Thoracic aorta (tissue), 2 donors: ENCODE data around the gene RPP38. TPM values are rescaled to one million over a fixed set of nuclear protein-coding genes. Genes with fewer than 3 reads are reported as not detected.

Source experiments
- ATAC-seq: fragments of 150-250 bp; one replicate; pipeline ENCODE4 v1.8.0; 2017; ENCODE audit warnings: low read depth; ENCODE audit not compliant: insufficient number of reproducible peaks, low FRiP score
- DNase-seq: peaks from one replicate; pipeline ENCODE4 v3.0.0-alpha.2; 2020; ENCODE audit warnings: low spot score
- H3K27ac ChIP-seq, 2 donors: fragments of 200-600 bp; sonication (generic); 1 replicate in 1 of 2; 2 replicates in 1 of 2; pipeline ENCODE4 v1.5.1; 2016; ENCODE audit warnings: mild to moderate bottlenecking in 2 of 2, moderate library complexity in 2 of 2
- H3K27me3 ChIP-seq: fragments of 200-600 bp; sonication (generic); replicated peaks from 2 replicates; pipeline ENCODE4 v1.6.0; 2016; ENCODE audit warnings: mild to moderate bottlenecking; ENCODE audit not compliant: insufficient read depth
- H3K36me3 ChIP-seq: fragments of 200-600 bp; sonication (generic); one replicate; pipeline ENCODE4 v1.5.1; 2016
- H3K4me1 ChIP-seq, 2 donors: fragments of 200-600 bp; sonication (generic); 1 replicate in 1 of 2; 2 replicates in 1 of 2; pipeline versions ENCODE4 v1.5.1 to v1.6.0; 2016; ENCODE audit warnings: low read depth in 2 of 2, mild to moderate bottlenecking in 1 of 2; ENCODE audit not compliant: control insufficient read depth in 1 of 2
- H3K4me3 ChIP-seq: fragments of 200-600 bp; sonication (generic); 2 replicates; pipeline ENCODE4 v1.5.1; 2016; ENCODE audit warnings: mild to moderate bottlenecking
- H3K9me3 ChIP-seq: fragments of 200-600 bp; sonication (generic); 2 replicates; pipeline ENCODE4 v1.5.1; 2016
- CTCF ChIP-seq: fragments of 200-600 bp; sonication (generic); IDR thresholded peaks from one replicate; pipeline ENCODE4 v1.5.1; 2019; ENCODE audit warnings: antibody characterized with exemption
- total RNA-seq, 2 donors: library from RNA; depleted of rRNA; stranded (reverse); fragments of >200 nt; gene quantifications; one replicate each; pipeline versions ENCODE4 v1.1.0 to v1.2.3, GENCODE V29; 2016

The RPP38 gene
- total RNA-seq, 2 donors from 2014 or later, result 7.3 to 13.1 TPM

- H3K27ac ChIP-seq, result no peak overlapping the region
- no peaks in the 10 kb centered on the region for H3K27me3 ChIP-seq
- no peak overlapping the region for H3K4me3 ChIP-seq
- H3K9me3 ChIP-seq, result no peaks in the 10 kb centered on the region
- ATAC-seq, result no peak
- no peaks in the 10 kb centered on the region for H3K4me1 ChIP-seq
- H3K36me3 ChIP-seq, result peaks cover 6% of the 10 kb centered on the region
- no peak for DNase-seq
- TF ChIP-seq CTCF, result no peak
Measured at GRCh38 chr10:15124908-15125307, 27.8 kb downstream of the RPP38 start.

- H3K36me3 ChIP-seq, result peaks cover 36% of the 10 kb centered on the region
Measured at GRCh38 chr10:15131330-15131729, 34.2 kb downstream of the RPP38 start.

GRCh38 chr10:15136129-15137035 is 39.2 kb downstream of the RPP38 start:
- no peak for TF ChIP-seq CTCF
- H3K4me1 ChIP-seq, result peaks cover 0 to 6% of the 10 kb centered on the region in 2 donors
- no peaks in the 10 kb centered on the region for H3K27me3 ChIP-seq
- H3K36me3 ChIP-seq, result peaks cover 30% of the 10 kb centered on the region
- no peak overlapping the region for H3K4me3 ChIP-seq
- no peaks in the 10 kb centered on the region for H3K9me3 ChIP-seq
- H3K27ac ChIP-seq, result no peak overlapping the region
- no peak for DNase-seq
- ATAC-seq, result no peak

More at GRCh38 chr10:15131330-15131729, 34.2 kb downstream of the RPP38 start:
- Histone ChIP-seq H3K4me3 (no peak overlapping the region), H3K9me3 (no peaks in the 10 kb centered on the region), H3K4me1 (no peaks in the 10 kb centered on the region), H3K27me3 (no peaks in the 10 kb centered on the region), H3K27ac (no peak overlapping the region)
- no peak for ATAC-seq
- no peak for DNase-seq
- no peak for TF ChIP-seq CTCF

GRCh38 chr10:15137036-15137359 is 39.8 kb downstream of the RPP38 start:
- Histone ChIP-seq H3K4me1 (peaks cover 0 to 12% of the 10 kb centered on the region in 2 donors), H3K27me3 (no peaks in the 10 kb centered on the region), H3K9me3 (no peaks in the 10 kb centered on the region), H3K27ac (no peak overlapping the region), H3K4me3 (no peak overlapping the region), H3K36me3 (peaks cover 25% of the 10 kb centered on the region)
- ATAC-seq (no peak), DNase-seq (no peak)
- TF ChIP-seq CTCF, result no peak

- Histone ChIP-seq H3K36me3 (peaks cover 21% of the 10 kb centered on the region), H3K27ac (no peak overlapping the region), H3K4me1 (peaks cover 0 to 18% of the 10 kb centered on the region in 2 donors), H3K4me3 (no peak overlapping the region), H3K9me3 (no peaks in the 10 kb centered on the region), H3K27me3 (no peaks in the 10 kb centered on the region)
- no peak for ATAC-seq
- DNase-seq, result no peak
- no peak for TF ChIP-seq CTCF
Measured at GRCh38 chr10:15137636-15138035, 40.5 kb downstream of the RPP38 start.
